Body of pancreas (tissue), 4 donors: ENCODE measurements around the gene AGR3. TPM values are rescaled to one million over a fixed set of nuclear protein-coding genes. Genes with fewer than 3 reads are reported as not detected.
A peak's percentile ranks its signal among the peaks of the same experiment; 100 is the strongest.

ENCODE experiments used
- ATAC-seq: fragments of 150-250 bp; one replicate; pipeline ENCODE4 v1.9.1; 2016
- DNase-seq, 4 donors: peaks; one replicate each; pipeline ENCODE4 v3.0.0-alpha.2; 2019
- H3K27ac ChIP-seq, 4 donors: fragments of 200-600 bp; sonication (generic); 1 replicate in 3 of 4; 2 replicates in 1 of 4; pipeline versions ENCODE4 v1.5.1 to v1.6.1; 2016 to 2019; ENCODE audit warnings: mild to moderate bottlenecking in 1 of 4, mixed read lengths in 1 of 4, moderate library complexity in 1 of 4
- H3K27me3 ChIP-seq, 2 donors: fragments of 200-600 bp; sonication (generic); one replicate each; pipeline ENCODE4 v1.6.0; 2016; ENCODE audit warnings: mild to moderate bottlenecking in 1 of 2
- H3K36me3 ChIP-seq, 2 donors: fragments of 200-600 bp; sonication (generic); replicated peaks in 1 of 2; 2 replicates each; pipeline ENCODE4 v1.5.1; 2016; ENCODE audit warnings: low read depth in 2 of 2; ENCODE audit not compliant: insufficient read depth in 1 of 2
- H3K4me1 ChIP-seq: fragments of 200-600 bp; sonication (generic); one replicate; pipeline ENCODE4 v1.6.0; 2016
- H3K4me3 ChIP-seq, 2 donors: fragments of 200-600 bp; sonication (generic); 1 replicate in 1 of 2; 2 replicates in 1 of 2; pipeline ENCODE4 v1.5.1; 2016 to 2019
- H3K9me3 ChIP-seq, 3 donors: fragments of 200-600 bp; sonication (generic); 1 replicate in 2 of 3; 2 replicates in 1 of 3; pipeline ENCODE4 v1.5.1; 2016
- CTCF ChIP-seq, 7 experiments: fragments of 450-650 bp in 4 of 7; fragments of 200-600 bp in 3 of 7; sonication (generic) in 3 of 7; IDR thresholded peaks; one replicate each; pipeline ENCODE4 v1.5.1; 2016 to 2019; ENCODE audit warnings: antibody characterized with exemption in 7 of 7
- POLR2A ChIP-seq, 3 donors: fragments of 450-650 bp; IDR thresholded peaks; one replicate each; pipeline ENCODE4 v1.6.1; 2016; ENCODE audit warnings: antibody characterized with exemption in 3 of 3, mild to moderate bottlenecking in 2 of 3
- WGBS, 2 donors: methylation state at CpG; one replicate each; pipeline ENCODE4 v1.1.5; 2017; 5-methylcytosine and 5-hydroxymethylcytosine counted together
- intact Hi-C: fragments of 100-400 bp; cut with DNase I; formaldehyde crosslinking; loops from one replicate; pipeline ENCODE4 v1.15.1; 2023
- total RNA-seq, 2 donors: library from RNA; depleted of rRNA; stranded (reverse); fragments of >200 nt; gene quantifications; one replicate each; pipeline ENCODE4 v1.1.0, GENCODE V29; 2016

Gene AGR3
- total RNA-seq, 2 donors from 2014 or later: 13.2 TPM; not detected in 1

GRCh38 chr7:16813232-16813616 lies 68.6 kb downstream of the AGR3 start:
- peak in 2 of 4 donors; percentile 17 to 50 for DNase-seq
- ATAC-seq: peak; percentile 59
- peaks cover 12% of the 10 kb centered on the region for H3K4me1 ChIP-seq
- TF ChIP-seq POLR2A (IDR thresholded peaks at IDR 0.05): no peak
- TF ChIP-seq CTCF (IDR thresholded peaks at IDR 0.05): no peak
- H3K4me3 ChIP-seq: no peak overlapping the region
- 36% methylated on average over 3 of the region's 3 CpGs for WGBS, 2 donors
- no peaks in the 10 kb centered on the region for H3K9me3 ChIP-seq
- peak overlapping the region; percentile 18 to 67 (median 36) for H3K27ac ChIP-seq
- H3K27me3 ChIP-seq: no peaks in the 10 kb centered on the region
- H3K36me3 ChIP-seq: no peaks in the 10 kb centered on the region
- intact Hi-C loops: loop anchor here (10.0 kb wide), 1 partner anchor 102 kb away; no protein-coding TSS in a partner anchor

- WGBS, 2 donors: 63% methylated on average over 4 of the region's 4 CpGs
- no peaks in the 10 kb centered on the region for H3K36me3 ChIP-seq
- DNase-seq (no peak), ATAC-seq (no peak)
- no peaks in the 10 kb centered on the region for H3K27me3 ChIP-seq
- no peak overlapping the region for H3K4me3 ChIP-seq
- peak overlapping the region; percentile 18 to 67 (median 36) for H3K27ac ChIP-seq
- H3K4me1 ChIP-seq: peaks cover 12% of the 10 kb centered on the region
- no peaks in the 10 kb centered on the region for H3K9me3 ChIP-seq
- TF ChIP-seq CTCF (IDR thresholded peaks at IDR 0.05) (no peak), POLR2A (IDR thresholded peaks at IDR 0.05) (no peak)
- intact Hi-C loops: loop anchor here (10.0 kb wide), 1 partner anchor 102 kb away; no protein-coding TSS in a partner anchor
Observed at GRCh38 chr7:16812542-16813231, 69.1 kb downstream of the AGR3 start.

- Histone ChIP-seq H3K9me3 (no peaks in the 10 kb centered on the region), H3K4me1 (peaks cover 12% of the 10 kb centered on the region), H3K4me3 (no peak overlapping the region), H3K27ac (no peak overlapping the region), H3K27me3 (no peaks in the 10 kb centered on the region), H3K36me3 (no peaks in the 10 kb centered on the region)
- ATAC-seq (no peak), DNase-seq (no peak)
- TF ChIP-seq POLR2A (IDR thresholded peaks at IDR 0.05) (no peak), CTCF (IDR thresholded peaks at IDR 0.05) (no peak)
- intact Hi-C loops: loop anchor here (10.0 kb wide), 1 partner anchor 103 kb away; no protein-coding TSS in a partner anchor
- WGBS, 2 donors: 67 to 82% methylated on average over 2 of the region's 2 CpGs
Observed at GRCh38 chr7:16811551-16811950, 70.2 kb downstream of the AGR3 start.

- intact Hi-C loops: loop anchor here (10.0 kb wide), 1 partner anchor 104 kb away; no protein-coding TSS in a partner anchor
- no peak overlapping the region for H3K27ac ChIP-seq
- DNase-seq (no peak), ATAC-seq (no peak)
- no peaks in the 10 kb centered on the region for H3K36me3 ChIP-seq
- WGBS, 2 donors: 36 to 37% methylated on average over 5 of the region's 5 CpGs
- peaks cover 12% of the 10 kb centered on the region for H3K4me1 ChIP-seq
- TF ChIP-seq CTCF (IDR thresholded peaks at IDR 0.05) (no peak), POLR2A (IDR thresholded peaks at IDR 0.05) (no peak)
- no peak overlapping the region for H3K4me3 ChIP-seq
- H3K27me3 ChIP-seq: no peaks in the 10 kb centered on the region
- no peaks in the 10 kb centered on the region for H3K9me3 ChIP-seq
Observed at GRCh38 chr7:16810573-16810972, 71.2 kb downstream of the AGR3 start.

GRCh38 chr7:16810112-16810511 lies 71.7 kb downstream of the AGR3 start:
- no peaks in the 10 kb centered on the region for H3K9me3 ChIP-seq
- no peaks in the 10 kb centered on the region for H3K27me3 ChIP-seq
- WGBS, 2 donors: 25 to 29% methylated on average over 2 of the region's 2 CpGs
- H3K27ac ChIP-seq: no peak overlapping the region
- TF ChIP-seq POLR2A (IDR thresholded peaks at IDR 0.05): no peak
- no peak for TF ChIP-seq CTCF (IDR thresholded peaks at IDR 0.05)
- peaks cover 12% of the 10 kb centered on the region for H3K4me1 ChIP-seq
- intact Hi-C loops: loop anchor here (10.0 kb wide), 1 partner anchor 105 kb away; no protein-coding TSS in a partner anchor
- DNase-seq (no peak), ATAC-seq (no peak)
- no peaks in the 10 kb centered on the region for H3K36me3 ChIP-seq
- no peak overlapping the region for H3K4me3 ChIP-seq
